SK-N-SH treated with all-trans-retinoic acid at 6 μM for 48 hours (cell line): ENCODE results near the gene HEPN1.

Experiments used
- ATAC-seq: fragments of 200-7000 bp; cut with Tn5 transposase; 3 replicates; pipeline ENCODE4 v1.9.1; 2020; ENCODE audit warnings: mild to moderate bottlenecking, moderate library complexity
- ARNTL ChIP-seq: fragments of 450-650 bp; formaldehyde crosslinking; IDR thresholded peaks from 2 replicates; pipeline ENCODE4 v1.5.0; 2020; ENCODE audit warnings: low read depth, mild to moderate bottlenecking, moderate library complexity, borderline replicate concordance
- BACH2 ChIP-seq: fragments of 250-450 bp; sonication (Bioruptor Pico); IDR thresholded peaks from 2 replicates; pipeline ENCODE4 v1.9.0; 2021; ENCODE audit warnings: mild to moderate bottlenecking, borderline replicate concordance
- CSDC2 ChIP-seq: fragments of 250-450 bp; sonication (Bioruptor Pico); IDR thresholded peaks from 2 replicates; pipeline ENCODE4 v1.5.0; 2020; ENCODE audit warnings: mild to moderate bottlenecking, moderate library complexity
- ESRRG ChIP-seq: fragments of 250-450 bp; sonication (Bioruptor Pico); IDR thresholded peaks from 2 replicates; pipeline ENCODE4 v1.6.1; 2021; ENCODE audit warnings: mild to moderate bottlenecking
- GLIS3 ChIP-seq: fragments of 250-450 bp; sonication (Bioruptor Pico); IDR thresholded peaks from 2 replicates; pipeline ENCODE4 v1.5.0; 2020; ENCODE audit warnings: mild to moderate bottlenecking, moderate library complexity
- ISL1 ChIP-seq: fragments of 250-450 bp; sonication (Bioruptor Pico); IDR thresholded peaks from 2 replicates; pipeline ENCODE4 v2.1.2; 2022; ENCODE audit warnings: mild to moderate bottlenecking, moderate library complexity
- OSR1 ChIP-seq: fragments of 250-450 bp; sonication (Bioruptor Pico); IDR thresholded peaks from 2 replicates; pipeline ENCODE4 v1.8.0; 2022; ENCODE audit warnings: moderate library complexity, mild to moderate bottlenecking, inconsistent platforms
- PPARA ChIP-seq: fragments of 250-450 bp; sonication (Bioruptor Pico); IDR thresholded peaks from 2 replicates; pipeline ENCODE4 v1.5.0; 2020; ENCODE audit warnings: mild to moderate bottlenecking, borderline replicate concordance
- RARB ChIP-seq: fragments of 250-450 bp; sonication (Bioruptor Pico); IDR thresholded peaks from 2 replicates; pipeline ENCODE4 v1.8.0; 2021; ENCODE audit warnings: mild to moderate bottlenecking, moderate library complexity
- TCF4 ChIP-seq: fragments of 250-450 bp; sonication (Bioruptor Pico); IDR thresholded peaks from 2 replicates; pipeline ENCODE4 v1.8.0; 2021; ENCODE audit warnings: mild to moderate bottlenecking, moderate library complexity, borderline replicate concordance
- TOX ChIP-seq: fragments of 250-450 bp; sonication (Bioruptor Pico); IDR thresholded peaks from 2 replicates; pipeline ENCODE4 v1.8.0; 2021; ENCODE audit warnings: mild to moderate bottlenecking, moderate library complexity, borderline replicate concordance
- ZC3H10 ChIP-seq: fragments of 250-450 bp; sonication (Bioruptor Pico); IDR thresholded peaks from 2 replicates; pipeline ENCODE4 v1.5.1; 2021; ENCODE audit warnings: mild to moderate bottlenecking, moderate library complexity
- ZFP3 ChIP-seq: fragments of 250-450 bp; sonication (Bioruptor Pico); IDR thresholded peaks from 2 replicates; pipeline ENCODE4 v1.5.0; 2020; ENCODE audit warnings: mild to moderate bottlenecking, moderate library complexity
- ZFP30 ChIP-seq: fragments of 450-650 bp; formaldehyde crosslinking; IDR thresholded peaks from 2 replicates; pipeline ENCODE4 v1.5.0; 2022; ENCODE audit warnings: mild to moderate bottlenecking, moderate library complexity
- ZNF565 ChIP-seq: fragments of 450-650 bp; formaldehyde crosslinking; conservative IDR thresholded peaks from 2 replicates; pipeline ENCODE4 v1.5.0; 2020; ENCODE audit warnings: low read depth, mild to moderate bottlenecking, moderate library complexity
- ZNF70 ChIP-seq: fragments of 450-650 bp; formaldehyde crosslinking; IDR thresholded peaks from 2 replicates; pipeline ENCODE4 v1.5.0; 2020; ENCODE audit warnings: mild to moderate bottlenecking, moderate library complexity
- ZNF8 ChIP-seq: fragments of 450-650 bp; formaldehyde crosslinking; IDR thresholded peaks from 2 replicates; pipeline ENCODE4 v1.5.0; 2020; ENCODE audit warnings: mild to moderate bottlenecking, moderate library complexity
- TF ChIP-seq, protein P1 (sequence below): fragments of 250-450 bp; sonication (Bioruptor Pico); IDR thresholded peaks from 2 replicates; pipeline ENCODE4 v1.5.0; 2020; ENCODE audit warnings: mild to moderate bottlenecking, moderate library complexity
- TF ChIP-seq, protein P2 (sequence below): fragments of 250-450 bp; sonication (Bioruptor Pico); IDR thresholded peaks from 2 replicates; pipeline ENCODE4 v1.8.0; 2020; ENCODE audit warnings: mild to moderate bottlenecking, moderate library complexity, borderline replicate concordance
- TF ChIP-seq, protein P3 (sequence below): fragments of 250-450 bp; sonication (Bioruptor Pico); IDR thresholded peaks from 2 replicates; pipeline ENCODE4 v1.5.1; 2021; ENCODE audit warnings: mild to moderate bottlenecking, moderate library complexity
- TF ChIP-seq, protein P4 (sequence below): fragments of 250-450 bp; sonication (Bioruptor Pico); IDR thresholded peaks from 2 replicates; pipeline ENCODE4 v1.5.1; 2020; ENCODE audit warnings: low read depth, mild to moderate bottlenecking, moderate library complexity
- TF ChIP-seq, protein P5 (sequence below): fragments of 250-450 bp; sonication (Bioruptor Pico); IDR thresholded peaks from 2 replicates; pipeline ENCODE4 v1.8.0; 2021; ENCODE audit warnings: low read depth, mild to moderate bottlenecking, moderate library complexity, borderline replicate concordance

Gene HEPN1

DNA sequence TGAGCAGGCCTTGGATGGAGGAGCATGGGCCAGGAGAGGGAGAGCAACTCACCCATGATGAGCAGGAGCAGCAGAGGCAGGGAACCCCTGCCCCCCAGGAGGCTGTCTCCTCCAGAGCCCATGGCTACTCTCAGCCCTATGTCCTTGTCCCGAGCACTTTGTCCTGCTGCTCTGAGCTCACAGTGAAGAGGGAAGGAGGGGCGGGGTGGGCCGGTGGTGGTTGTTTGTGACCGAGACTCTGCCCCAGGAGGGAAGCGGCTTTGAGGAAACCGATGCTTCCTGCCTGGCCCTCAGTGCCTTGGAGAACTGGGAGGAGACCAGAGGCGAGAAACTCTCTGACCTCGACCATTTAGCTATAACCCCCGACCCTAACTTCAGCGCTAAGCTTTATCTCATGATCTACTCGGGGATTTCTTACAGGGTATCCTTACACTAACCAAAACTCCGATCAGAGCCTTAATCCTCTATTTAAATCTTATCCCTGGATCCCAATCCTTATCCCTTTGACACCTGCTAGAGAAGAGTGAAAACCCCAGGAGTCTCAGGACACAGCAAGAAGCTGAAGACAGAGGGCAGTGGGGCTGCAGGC lies 21.3 kb upstream of the HEPN1 start, which contains the start of gene ROBO4:
TSS of gene ROBO4 (minus strand) at position 192 of the 589 bp plus-strand sequence. CDS start at position 122, 70 bp downstream.
- no peak for ATAC-seq
- no peak for TF ChIP-seq CSDC2 (CRISPR knock-in tag)
- TF ChIP-seq BACH2 (CRISPR knock-in tag) = no peak
- TF ChIP-seq, protein P1, sequence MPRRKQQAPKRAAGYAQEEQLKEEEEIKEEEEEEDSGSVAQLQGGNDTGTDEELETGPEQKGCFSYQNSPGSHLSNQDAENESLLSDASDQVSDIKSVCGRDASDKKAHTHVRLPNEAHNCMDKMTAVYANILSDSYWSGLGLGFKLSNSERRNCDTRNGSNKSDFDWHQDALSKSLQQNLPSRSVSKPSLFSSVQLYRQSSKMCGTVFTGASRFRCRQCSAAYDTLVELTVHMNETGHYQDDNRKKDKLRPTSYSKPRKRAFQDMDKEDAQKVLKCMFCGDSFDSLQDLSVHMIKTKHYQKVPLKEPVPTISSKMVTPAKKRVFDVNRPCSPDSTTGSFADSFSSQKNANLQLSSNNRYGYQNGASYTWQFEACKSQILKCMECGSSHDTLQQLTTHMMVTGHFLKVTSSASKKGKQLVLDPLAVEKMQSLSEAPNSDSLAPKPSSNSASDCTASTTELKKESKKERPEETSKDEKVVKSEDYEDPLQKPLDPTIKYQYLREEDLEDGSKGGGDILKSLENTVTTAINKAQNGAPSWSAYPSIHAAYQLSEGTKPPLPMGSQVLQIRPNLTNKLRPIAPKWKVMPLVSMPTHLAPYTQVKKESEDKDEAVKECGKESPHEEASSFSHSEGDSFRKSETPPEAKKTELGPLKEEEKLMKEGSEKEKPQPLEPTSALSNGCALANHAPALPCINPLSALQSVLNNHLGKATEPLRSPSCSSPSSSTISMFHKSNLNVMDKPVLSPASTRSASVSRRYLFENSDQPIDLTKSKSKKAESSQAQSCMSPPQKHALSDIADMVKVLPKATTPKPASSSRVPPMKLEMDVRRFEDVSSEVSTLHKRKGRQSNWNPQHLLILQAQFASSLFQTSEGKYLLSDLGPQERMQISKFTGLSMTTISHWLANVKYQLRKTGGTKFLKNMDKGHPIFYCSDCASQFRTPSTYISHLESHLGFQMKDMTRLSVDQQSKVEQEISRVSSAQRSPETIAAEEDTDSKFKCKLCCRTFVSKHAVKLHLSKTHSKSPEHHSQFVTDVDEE (CRISPR knock-in tag) = no peak
- no peak for TF ChIP-seq TCF4 (CRISPR knock-in tag)
- TF ChIP-seq ZNF565 = no peak
- no peak for TF ChIP-seq PPARA (CRISPR knock-in tag)
- TF ChIP-seq ZNF8 (CRISPR knock-in tag) = no peak
- no peak for TF ChIP-seq ESRRG (CRISPR knock-in tag)
- TF ChIP-seq ZNF70 (CRISPR knock-in tag) = no peak
- TF ChIP-seq GLIS3 (CRISPR knock-in tag) = no peak
- TF ChIP-seq ZFP30 (CRISPR knock-in tag) = no peak
- TF ChIP-seq, protein P2, sequence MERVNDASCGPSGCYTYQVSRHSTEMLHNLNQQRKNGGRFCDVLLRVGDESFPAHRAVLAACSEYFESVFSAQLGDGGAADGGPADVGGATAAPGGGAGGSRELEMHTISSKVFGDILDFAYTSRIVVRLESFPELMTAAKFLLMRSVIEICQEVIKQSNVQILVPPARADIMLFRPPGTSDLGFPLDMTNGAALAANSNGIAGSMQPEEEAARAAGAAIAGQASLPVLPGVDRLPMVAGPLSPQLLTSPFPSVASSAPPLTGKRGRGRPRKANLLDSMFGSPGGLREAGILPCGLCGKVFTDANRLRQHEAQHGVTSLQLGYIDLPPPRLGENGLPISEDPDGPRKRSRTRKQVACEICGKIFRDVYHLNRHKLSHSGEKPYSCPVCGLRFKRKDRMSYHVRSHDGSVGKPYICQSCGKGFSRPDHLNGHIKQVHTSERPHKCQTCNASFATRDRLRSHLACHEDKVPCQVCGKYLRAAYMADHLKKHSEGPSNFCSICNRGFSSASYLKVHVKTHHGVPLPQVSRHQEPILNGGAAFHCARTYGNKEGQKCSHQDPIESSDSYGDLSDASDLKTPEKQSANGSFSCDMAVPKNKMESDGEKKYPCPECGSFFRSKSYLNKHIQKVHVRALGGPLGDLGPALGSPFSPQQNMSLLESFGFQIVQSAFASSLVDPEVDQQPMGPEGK = no peak
- no peak for TF ChIP-seq ZFP3 (CRISPR knock-in tag)
- no peak for TF ChIP-seq ZC3H10 (CRISPR knock-in tag)
- TF ChIP-seq, protein P3, sequence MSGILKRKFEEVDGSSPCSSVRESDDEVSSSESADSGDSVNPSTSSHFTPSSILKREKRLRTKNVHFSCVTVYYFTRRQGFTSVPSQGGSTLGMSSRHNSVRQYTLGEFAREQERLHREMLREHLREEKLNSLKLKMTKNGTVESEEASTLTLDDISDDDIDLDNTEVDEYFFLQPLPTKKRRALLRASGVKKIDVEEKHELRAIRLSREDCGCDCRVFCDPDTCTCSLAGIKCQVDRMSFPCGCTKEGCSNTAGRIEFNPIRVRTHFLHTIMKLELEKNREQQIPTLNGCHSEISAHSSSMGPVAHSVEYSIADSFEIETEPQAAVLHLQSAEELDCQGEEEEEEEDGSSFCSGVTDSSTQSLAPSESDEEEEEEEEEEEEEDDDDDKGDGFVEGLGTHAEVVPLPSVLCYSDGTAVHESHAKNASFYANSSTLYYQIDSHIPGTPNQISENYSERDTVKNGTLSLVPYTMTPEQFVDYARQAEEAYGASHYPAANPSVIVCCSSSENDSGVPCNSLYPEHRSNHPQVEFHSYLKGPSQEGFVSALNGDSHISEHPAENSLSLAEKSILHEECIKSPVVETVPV = no peak
- no peak for TF ChIP-seq ARNTL (CRISPR knock-in tag)
- TF ChIP-seq, protein P4, sequence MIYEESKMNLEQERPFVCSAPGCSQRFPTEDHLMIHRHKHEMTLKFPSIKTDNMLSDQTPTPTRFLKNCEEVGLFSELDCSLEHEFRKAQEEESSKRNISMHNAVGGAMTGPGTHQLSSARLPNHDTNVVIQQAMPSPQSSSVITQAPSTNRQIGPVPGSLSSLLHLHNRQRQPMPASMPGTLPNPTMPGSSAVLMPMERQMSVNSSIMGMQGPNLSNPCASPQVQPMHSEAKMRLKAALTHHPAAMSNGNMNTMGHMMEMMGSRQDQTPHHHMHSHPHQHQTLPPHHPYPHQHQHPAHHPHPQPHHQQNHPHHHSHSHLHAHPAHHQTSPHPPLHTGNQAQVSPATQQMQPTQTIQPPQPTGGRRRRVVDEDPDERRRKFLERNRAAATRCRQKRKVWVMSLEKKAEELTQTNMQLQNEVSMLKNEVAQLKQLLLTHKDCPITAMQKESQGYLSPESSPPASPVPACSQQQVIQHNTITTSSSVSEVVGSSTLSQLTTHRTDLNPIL = no peak
- no peak for TF ChIP-seq ISL1 (CRISPR knock-in tag)
- TF ChIP-seq TOX (CRISPR knock-in tag) = no peak
- TF ChIP-seq, protein P5, sequence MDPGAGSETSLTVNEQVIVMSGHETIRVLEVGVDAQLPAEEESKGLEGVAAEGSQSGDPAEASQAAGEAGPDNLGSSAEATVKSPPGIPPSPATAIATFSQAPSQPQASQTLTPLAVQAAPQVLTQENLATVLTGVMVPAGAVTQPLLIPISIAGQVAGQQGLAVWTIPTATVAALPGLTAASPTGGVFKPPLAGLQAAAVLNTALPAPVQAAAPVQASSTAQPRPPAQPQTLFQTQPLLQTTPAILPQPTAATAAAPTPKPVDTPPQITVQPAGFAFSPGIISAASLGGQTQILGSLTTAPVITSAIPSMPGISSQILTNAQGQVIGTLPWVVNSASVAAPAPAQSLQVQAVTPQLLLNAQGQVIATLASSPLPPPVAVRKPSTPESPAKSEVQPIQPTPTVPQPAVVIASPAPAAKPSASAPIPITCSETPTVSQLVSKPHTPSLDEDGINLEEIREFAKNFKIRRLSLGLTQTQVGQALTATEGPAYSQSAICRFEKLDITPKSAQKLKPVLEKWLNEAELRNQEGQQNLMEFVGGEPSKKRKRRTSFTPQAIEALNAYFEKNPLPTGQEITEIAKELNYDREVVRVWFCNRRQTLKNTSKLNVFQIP (CRISPR knock-in tag) = no peak

DNA sequence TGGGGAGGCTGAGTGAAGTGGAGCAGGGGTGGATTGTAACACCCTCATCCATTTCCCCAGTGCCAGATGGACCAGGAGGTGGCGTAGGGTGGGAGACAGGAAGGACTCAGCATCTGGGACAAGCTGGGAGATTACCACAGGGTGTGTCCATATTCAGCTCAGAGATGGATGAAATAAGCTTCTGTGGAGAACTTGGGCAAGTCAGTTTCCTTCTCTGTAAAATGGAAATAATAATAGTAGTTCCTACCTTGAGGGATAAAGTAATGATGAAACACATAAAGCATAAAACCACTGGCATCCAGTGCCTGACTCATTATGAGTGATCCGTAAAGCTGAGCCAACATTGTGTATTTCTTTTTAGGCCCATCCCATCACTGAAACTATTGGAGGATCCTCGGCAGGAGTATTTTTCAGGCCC lies 20.8 kb upstream of the HEPN1 start:
- peak; percentile 72 for ATAC-seq
- TF ChIP-seq RARB = no peak
- TF ChIP-seq, protein P1 (CRISPR knock-in tag) = no peak
- no peak for TF ChIP-seq CSDC2 (CRISPR knock-in tag)
- no peak for TF ChIP-seq ZNF8 (CRISPR knock-in tag)
- TF ChIP-seq OSR1 (CRISPR knock-in tag) = no peak
- TF ChIP-seq, protein P5 (CRISPR knock-in tag) = no peak
- TF ChIP-seq PPARA (CRISPR knock-in tag) = no peak
- TF ChIP-seq, protein P3 = no peak
- TF ChIP-seq, protein P4 = no peak
- TF ChIP-seq ZFP30 (CRISPR knock-in tag) = no peak
- TF ChIP-seq ISL1 (CRISPR knock-in tag) = no peak
- no peak for TF ChIP-seq BACH2 (CRISPR knock-in tag)
